22Rv1 (cell line): ENCODE results near the gene TRO.

Experiments used
- H3K27ac ChIP-seq: fragments of 450-650 bp; 2 replicates; pipeline ENCODE4 v1.5.1; 2017
- ZFX ChIP-seq: fragments of 450-650 bp; IDR thresholded peaks from 2 replicates; pipeline ENCODE4 v1.6.1; 2017; ENCODE audit warnings: antibody characterized with exemption, borderline replicate concordance
- TF ChIP-seq, protein P1 (sequence below): fragments of 450-650 bp; IDR thresholded peaks from 2 replicates; pipeline ENCODE4 v1.5.1; 2017; ENCODE audit warnings: mild to moderate bottlenecking

The TRO gene

DNA sequence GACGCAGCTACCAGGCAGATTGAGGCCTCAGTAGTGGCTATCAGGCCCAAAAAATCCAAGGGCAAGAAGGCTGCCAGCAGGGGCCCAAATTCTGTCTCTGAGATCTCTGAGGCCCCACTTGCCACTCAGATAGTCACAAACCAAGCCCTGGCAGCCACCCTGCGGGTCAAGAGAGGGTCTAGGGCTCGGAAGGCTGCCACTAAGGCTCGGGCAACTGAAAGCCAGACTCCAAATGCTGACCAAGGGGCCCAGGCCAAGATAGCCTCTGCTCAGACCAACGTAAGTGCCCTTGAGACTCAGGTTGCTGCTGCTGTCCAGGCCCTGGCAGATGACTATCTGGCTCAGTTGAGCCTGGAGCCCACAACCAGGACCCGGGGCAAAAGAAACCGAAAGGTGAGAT, 2.8 kb downstream of the TRO start:
- no peak overlapping the region for H3K27ac ChIP-seq
- TF ChIP-seq, protein P1, sequence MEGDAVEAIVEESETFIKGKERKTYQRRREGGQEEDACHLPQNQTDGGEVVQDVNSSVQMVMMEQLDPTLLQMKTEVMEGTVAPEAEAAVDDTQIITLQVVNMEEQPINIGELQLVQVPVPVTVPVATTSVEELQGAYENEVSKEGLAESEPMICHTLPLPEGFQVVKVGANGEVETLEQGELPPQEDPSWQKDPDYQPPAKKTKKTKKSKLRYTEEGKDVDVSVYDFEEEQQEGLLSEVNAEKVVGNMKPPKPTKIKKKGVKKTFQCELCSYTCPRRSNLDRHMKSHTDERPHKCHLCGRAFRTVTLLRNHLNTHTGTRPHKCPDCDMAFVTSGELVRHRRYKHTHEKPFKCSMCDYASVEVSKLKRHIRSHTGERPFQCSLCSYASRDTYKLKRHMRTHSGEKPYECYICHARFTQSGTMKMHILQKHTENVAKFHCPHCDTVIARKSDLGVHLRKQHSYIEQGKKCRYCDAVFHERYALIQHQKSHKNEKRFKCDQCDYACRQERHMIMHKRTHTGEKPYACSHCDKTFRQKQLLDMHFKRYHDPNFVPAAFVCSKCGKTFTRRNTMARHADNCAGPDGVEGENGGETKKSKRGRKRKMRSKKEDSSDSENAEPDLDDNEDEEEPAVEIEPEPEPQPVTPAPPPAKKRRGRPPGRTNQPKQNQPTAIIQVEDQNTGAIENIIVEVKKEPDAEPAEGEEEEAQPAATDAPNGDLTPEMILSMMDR, result no peak
- TF ChIP-seq ZFX, result no peak

DNA sequence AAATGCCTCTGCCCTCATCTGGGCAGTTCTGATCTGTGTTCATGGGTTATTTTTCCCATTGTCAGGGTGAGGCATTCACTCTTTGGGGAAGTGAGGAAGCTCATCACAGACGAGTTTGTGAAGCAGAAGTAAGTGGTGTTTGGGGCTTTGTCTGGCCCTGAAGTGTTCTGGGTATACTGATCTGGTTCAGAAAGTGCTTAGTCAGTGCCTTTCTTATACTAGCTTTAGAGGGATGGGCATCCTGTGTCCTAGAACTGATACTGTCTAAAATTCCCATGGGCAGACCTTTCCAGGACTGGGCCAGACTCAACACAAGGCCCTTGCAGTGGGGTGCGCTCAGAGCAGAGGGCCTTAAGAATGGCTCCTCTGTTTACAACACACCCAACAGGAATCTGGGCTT, 6.4 kb downstream of the TRO start:
- TF ChIP-seq, protein P1, result no peak
- no peak for TF ChIP-seq ZFX
- H3K27ac ChIP-seq, result no peak overlapping the region

DNA sequence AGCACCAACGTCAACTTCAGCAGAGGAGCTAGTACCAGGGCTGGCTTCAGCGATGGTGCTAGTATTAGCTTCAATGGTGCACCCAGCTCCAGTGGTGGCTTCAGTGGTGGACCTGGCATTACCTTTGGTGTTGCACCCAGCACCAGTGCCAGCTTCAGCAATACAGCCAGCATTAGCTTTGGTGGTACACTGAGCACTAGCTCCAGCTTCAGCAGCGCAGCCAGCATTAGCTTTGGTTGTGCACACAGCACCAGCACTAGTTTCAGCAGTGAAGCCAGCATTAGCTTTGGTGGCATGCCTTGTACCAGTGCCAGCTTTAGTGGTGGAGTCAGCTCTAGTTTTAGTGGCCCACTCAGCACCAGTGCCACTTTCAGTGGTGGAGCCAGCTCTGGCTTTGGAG, 8.3 kb downstream of the TRO start:
- TF ChIP-seq, protein P1, result no peak
- no peak for TF ChIP-seq ZFX
- no peak overlapping the region for H3K27ac ChIP-seq

DNA sequence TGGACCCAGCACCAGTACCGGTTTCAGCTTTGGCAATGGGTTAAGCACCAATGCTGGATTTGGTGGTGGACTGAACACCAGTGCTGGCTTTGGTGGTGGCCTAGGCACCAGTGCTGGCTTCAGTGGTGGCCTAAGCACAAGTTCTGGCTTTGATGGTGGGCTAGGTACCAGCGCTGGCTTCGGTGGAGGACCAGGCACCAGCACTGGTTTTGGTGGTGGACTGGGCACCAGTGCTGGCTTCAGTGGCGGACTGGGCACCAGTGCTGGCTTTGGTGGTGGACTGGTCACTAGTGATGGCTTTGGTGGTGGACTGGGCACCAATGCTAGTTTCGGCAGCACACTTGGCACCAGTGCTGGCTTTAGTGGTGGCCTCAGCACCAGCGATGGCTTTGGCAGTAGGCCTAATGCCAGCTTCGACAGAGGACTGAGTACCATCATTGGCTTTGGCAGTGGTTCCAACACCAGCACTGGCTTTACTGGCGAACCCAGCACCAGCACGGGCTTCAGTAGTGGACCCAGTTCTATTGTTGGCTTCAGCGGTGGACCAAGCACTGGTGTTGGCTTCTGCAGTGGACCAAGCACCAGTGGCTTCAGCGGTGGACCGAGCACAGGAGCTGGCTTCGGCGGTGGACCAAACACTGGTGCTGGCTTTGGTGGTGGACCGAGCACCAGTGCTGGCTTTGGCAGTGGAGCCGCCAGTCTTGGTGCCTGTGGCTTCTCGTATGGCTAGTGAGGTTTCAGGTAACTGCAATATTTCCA, 9.8 kb downstream of the TRO start:
- no peak for TF ChIP-seq ZFX
- TF ChIP-seq, protein P1, result no peak

DNA sequence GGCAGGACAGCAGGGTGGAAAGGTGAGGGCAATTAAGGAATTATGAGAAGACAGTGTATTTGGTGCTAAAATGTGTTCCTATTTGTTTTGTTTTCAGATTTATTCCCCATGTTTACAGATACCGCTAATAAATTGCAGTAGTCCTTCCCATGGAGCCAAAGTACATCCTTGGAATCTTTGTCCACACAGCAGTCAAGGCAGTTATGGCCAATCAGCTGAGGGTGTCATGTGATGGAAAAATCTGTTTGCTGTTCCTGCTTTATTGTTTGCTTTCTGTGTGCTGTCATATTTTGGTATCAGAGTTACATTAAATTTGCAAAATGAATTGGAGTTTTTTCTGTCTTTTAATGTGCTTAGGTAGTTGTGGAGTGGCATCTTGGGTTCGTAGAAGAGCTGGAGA, 10.5 kb downstream of the TRO start:
- peak overlapping the region; percentile 80 for H3K27ac ChIP-seq
- TF ChIP-seq, protein P1, result no peak
- TF ChIP-seq ZFX, result no peak

More for the DNA sequence above, 9.8 kb downstream of the TRO start:
- peak overlapping the region; percentile 80 for H3K27ac ChIP-seq

DNA sequence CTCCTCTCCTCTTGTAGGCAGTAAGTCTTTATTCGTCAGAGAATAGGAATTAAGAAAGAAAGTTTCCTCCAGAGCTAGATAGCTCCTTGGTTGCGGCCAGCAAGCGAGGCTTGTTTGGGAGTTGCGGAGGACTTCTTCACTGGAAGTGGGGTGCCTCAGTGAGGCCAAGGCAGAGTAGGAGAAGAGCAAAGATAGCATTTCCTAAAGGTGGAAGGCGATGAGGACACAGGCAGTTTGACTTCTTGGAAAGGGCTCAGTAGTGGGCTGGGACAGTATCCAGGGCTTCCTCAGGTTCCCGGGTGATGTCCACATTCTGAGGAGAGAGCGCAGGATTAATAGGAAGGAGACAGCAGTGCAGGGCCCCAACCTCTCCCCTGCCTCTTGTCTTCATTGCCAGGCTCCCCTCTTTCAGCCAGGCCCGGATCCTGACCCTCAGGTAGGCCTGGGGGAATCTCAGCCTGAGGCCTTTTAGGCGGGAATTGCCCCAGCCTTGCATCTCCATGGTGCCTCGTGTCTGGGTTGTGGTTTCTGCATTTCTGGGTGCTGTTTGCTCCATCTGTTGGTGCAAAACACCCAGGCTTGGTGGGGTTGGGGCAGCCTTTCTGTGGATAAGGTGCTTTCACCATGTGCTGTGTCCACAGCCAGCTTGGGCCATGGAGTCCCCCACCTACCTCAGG, 12.7 kb downstream of the TRO start:
- no peak overlapping the region for H3K27ac ChIP-seq
- no peak for TF ChIP-seq ZFX
- TF ChIP-seq, protein P1, result no peak

DNA sequence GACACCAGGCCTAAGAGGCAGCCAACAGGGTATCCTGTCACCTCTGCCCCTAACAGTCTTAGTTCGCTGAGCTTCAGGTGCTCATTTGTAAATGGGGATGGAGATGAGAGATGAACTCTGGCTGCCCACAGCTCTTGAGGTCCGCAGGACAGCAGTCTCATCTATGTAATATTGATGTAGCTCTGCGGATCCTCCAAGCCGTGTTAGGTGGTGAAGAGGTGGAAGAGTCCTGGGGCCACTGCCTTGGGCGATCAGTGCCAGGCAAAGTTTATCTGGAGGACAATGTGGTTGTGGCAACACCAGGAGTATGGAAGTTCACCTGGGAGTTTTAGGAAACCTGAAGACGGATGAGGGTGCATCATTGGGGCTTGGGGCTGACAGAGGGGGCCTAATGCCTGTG, 13.4 kb downstream of the TRO start:
- no peak for TF ChIP-seq ZFX
- TF ChIP-seq, protein P1, result no peak
- H3K27ac ChIP-seq, result no peak overlapping the region
